Nasal cavity respiratory epithelium epithelial cell of viscerocranial mucosa (primary cell): ENCODE data around the gene NUDT8. TPM values are rescaled to one million over a fixed set of nuclear protein-coding genes. Genes with fewer than 3 reads are reported as not detected.

ENCODE experiments used
- total RNA-seq: library from RNA; depleted of rRNA; stranded (reverse); fragments of >200 nt; gene quantifications from 2 replicates; pipeline ENCODE4 v1.2.3, GENCODE V29; 2014

NUDT8 gene, protein sequence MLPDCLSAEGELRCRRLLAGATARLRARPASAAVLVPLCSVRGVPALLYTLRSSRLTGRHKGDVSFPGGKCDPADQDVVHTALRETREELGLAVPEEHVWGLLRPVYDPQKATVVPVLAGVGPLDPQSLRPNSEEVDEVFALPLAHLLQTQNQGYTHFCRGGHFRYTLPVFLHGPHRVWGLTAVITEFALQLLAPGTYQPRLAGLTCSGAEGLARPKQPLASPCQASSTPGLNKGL
- total RNA-seq: 7.8 and 8.5 TPM in 2 replicates

GRCh38 chr11:67629386-67630227 is at the start of gene NUDT8:
Gene NUDT8, minus strand, starts transcription at chr11:67629937. Its CDS starts 26 bp downstream, at chr11:67629911.

DNA sequence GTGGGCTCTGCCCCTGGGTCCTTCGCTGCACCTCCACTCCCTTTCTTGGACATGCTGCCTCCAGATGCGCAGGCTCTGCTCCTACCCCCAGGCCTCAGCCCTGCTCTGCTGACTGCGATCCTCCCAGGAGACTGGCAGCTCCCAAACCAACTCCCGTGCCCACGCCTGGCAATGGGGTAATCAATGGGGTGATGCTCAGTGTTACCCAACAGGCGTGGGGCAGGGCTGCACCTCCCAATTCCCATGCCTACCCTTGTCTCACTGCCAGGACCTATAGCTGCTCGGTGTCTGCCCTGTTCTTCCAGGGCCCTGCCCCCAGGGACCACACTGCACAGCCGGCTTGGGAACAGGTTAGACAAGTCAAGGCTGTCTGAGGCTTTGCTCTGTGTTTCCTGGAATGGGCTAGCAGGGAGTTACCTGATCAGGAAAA is 44.7 kb upstream of the NUDT8 start, which contains the start of gene ALDH3B2:
Gene ALDH3B2, minus strand, starts transcription at position 182 of the 430 bp plus-strand sequence. CDS start 7,688 bp downstream, outside the sequence.

GRCh38 chr11:67639438-67639859 is 9.7 kb upstream of the NUDT8 start, which contains the start of gene TBX10:
Gene TBX10, minus strand, starts transcription at chr11:67639763. Its CDS starts 291 bp downstream, at chr11:67639472.

GRCh38 chr11:67606492-67607295 is 23.0 kb downstream of the NUDT8 start, which contains the start of gene NDUFV1:
Gene NDUFV1, plus strand, starts transcription at chr11:67606936. Its CDS starts 69 bp downstream, at chr11:67607005.

DNA sequence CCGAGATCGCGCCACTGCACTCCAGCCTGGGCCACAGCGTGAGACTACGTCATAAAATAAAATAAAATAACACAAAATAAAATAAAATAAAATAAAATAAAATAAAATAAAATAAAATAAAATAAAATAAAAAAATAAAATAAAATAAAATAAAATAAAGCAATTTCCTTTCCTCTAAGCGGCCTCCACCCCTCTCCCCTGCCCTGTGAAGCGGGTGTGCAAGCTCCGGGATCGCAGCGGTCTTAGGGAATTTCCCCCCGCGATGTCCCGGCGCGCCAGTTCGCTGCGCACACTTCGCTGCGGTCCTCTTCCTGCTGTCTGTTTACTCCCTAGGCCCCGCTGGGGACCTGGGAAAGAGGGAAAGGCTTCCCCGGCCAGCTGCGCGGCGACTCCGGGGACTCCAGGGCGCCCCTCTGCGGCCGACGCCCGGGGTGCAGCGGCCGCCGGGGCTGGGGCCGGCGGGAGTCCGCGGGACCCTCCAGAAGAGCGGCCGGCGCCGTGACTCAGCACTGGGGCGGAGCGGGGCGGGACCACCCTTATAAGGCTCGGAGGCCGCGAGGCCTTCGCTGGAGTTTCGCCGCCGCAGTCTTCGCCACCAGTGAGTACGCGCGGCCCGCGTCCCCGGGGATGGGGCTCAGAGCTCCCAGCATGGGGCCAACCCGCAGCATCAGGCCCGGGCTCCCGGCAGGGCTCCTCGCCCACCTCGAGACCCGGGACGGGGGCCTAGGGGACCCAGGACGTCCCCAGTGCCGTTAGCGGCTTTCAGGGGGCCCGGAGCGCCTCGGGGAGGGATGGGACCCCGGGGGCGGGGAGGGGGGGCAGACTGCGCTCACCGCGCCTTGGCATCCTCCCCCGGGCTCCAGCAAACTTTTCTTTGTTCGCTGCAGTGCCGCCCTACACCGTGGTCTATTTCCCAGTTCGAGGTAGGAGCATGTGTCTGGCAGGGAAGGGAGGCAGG is 46.2 kb downstream of the NUDT8 start, which contains the start of gene GSTP1:
Gene GSTP1, plus strand, starts transcription at position 566 of the 958 bp plus-strand sequence. Its CDS starts 32 bp downstream, at position 598.

Other genes with a start within 250 kb of the NUDT8 start
- gene RAD9A, start 238.0 kb downstream of the NUDT8 start, total RNA-seq: 5.6 and 7.9 TPM in 2 replicates
- 116 and 139 TPM in 2 replicates for gene PPP1CA, start 228.1 kb downstream of the NUDT8 start, total RNA-seq
- not detected in 2 replicates for gene TBC1D10C, start 225.9 kb downstream of the NUDT8 start, total RNA-seq
- under 0.01 TPM in 1 of 2 replicates, not detected in the other for gene CARNS1, start 214.3 kb downstream of the NUDT8 start, total RNA-seq
- gene RPS6KB2, start 201.4 kb downstream of the NUDT8 start, total RNA-seq: 46.5 and 72.5 TPM in 2 replicates
- gene PTPRCAP, start 192.3 kb downstream of the NUDT8 start, total RNA-seq: 0.28 TPM in 1 of 2 replicates, not detected in the other
- gene CORO1B, start 186.5 kb downstream of the NUDT8 start, total RNA-seq: 100 and 118 TPM in 2 replicates
- not detected in 2 replicates for gene GPR152, start 177.2 kb downstream of the NUDT8 start, total RNA-seq
- not detected in 2 replicates for gene CABP4, start 174.6 kb downstream of the NUDT8 start, total RNA-seq
- 19.8 and 57.7 TPM in 2 replicates for gene TMEM134, start 160.7 kb downstream of the NUDT8 start, total RNA-seq
- gene AIP, start 146.9 kb downstream of the NUDT8 start, total RNA-seq: 41.6 and 46.8 TPM in 2 replicates
- gene PITPNM1, start 124.6 kb downstream of the NUDT8 start, total RNA-seq: 22.9 and 32.5 TPM in 2 replicates
- 19.3 and 32.5 TPM in 2 replicates for gene CDK2AP2, start 121.8 kb downstream of the NUDT8 start, total RNA-seq
- not detected in 2 replicates for gene CABP2, start 106.5 kb downstream of the NUDT8 start, total RNA-seq
- gene GSTP1, start 46.1 kb downstream of the NUDT8 start, total RNA-seq: 1,128 and 1,985 TPM in 2 replicates
- gene NDUFV1, start 23.0 kb downstream of the NUDT8 start, total RNA-seq: 150 and 196 TPM in 2 replicates
- gene TBX10, start 9.8 kb upstream of the NUDT8 start, total RNA-seq: not detected in 2 replicates
- 0.14 TPM in 1 of 2 replicates, not detected in the other for gene ACY3, start 20.8 kb upstream of the NUDT8 start, total RNA-seq
- 27.3 and 140 TPM in 2 replicates for gene ALDH3B2, start 44.7 kb upstream of the NUDT8 start, total RNA-seq